ENCODE measurements around the gene MIEF2. TPM values are rescaled to one million over a fixed set of nuclear protein-coding genes. Genes with fewer than 3 reads are reported as not detected.

The MIEF2 gene
- total RNA-seq (16.3 and 18.7 TPM in 2 replicates), polyA plus RNA-seq (5.6 and 13.3 TPM in 2 replicates), polyA minus RNA-seq (12.0 and 12.6 TPM in 2 replicates)
- total RNA-seq (2013) = 8.4 TPM

DNA sequence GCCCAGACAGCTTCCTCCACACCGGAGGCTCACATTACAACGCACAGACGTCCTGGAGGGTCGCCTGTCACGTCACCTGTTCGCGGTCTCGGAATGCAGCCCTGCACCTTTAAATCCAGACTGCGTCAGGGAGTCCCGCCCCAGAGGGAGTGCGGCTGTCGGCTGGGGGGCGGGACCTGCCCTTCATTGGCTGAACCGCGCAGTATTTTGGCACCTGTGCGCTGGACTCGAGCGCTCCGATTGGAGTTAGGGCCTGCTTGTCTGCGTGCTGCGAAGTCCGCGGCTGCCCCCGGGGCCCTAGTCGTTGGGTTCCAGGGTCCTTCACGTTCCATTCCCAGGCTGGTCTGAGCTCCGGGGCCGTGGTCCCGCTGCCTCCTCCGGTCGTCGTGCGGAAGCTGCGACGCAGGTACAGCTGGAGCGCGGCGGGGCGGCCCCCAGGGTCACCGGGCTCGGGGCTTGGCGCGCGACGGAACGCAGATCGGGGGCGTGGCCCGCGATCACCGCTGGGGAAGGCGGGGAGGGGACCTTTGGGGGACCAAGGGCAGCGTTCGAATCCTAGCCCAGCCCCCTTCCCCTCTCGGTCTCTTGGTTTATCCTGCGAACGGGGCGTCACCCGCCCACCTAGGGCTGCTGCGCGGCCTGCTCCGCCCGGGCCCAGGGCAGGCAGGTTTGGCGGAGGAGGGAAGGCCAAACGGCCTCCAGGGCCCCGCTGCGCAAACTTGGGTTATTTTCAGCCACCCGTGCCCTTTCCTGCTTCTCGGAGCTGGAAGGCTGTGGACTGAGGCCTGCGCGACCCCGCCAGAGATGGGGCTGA lies at the start of gene MIEF2:
Gene MIEF2 (plus strand): TSS at position 331 of the 814 bp plus-strand sequence. CDS start 2,059 bp downstream, outside the sequence.
- peak within 1 kb of the TSS; percentile 87 for H3K27ac Mint-ChIP-seq

More for the DNA sequence above, at the start of gene MIEF2:
- Histone ChIP-seq H3K27me3 (replicated peaks in 1 of 4; ENCODE audit: control extremely low read depth in 1 of 4, control insufficient read depth in 3 of 4, insufficient read depth in 4 of 4, low read length in 3 of 4) (no peaks in the 10 kb centered on the region), H3K9ac (ENCODE audit: low read length) (peak within 1 kb of the TSS; percentile 75), H3K36me3 (replicated peaks in 1 of 2; ENCODE audit: control extremely low read depth in 1 of 2, control insufficient read depth in 1 of 2, extremely low read depth in 1 of 2, insufficient read depth in 2 of 2, low read length in 1 of 2) (peaks cover 0 to 33% of the 10 kb centered on the region in 2 experiments), H3K4me2 (replicated peaks; ENCODE audit: low read depth, low read length, poor library complexity, severe bottlenecking) (peak within 1 kb of the TSS; percentile 83), H3K9me3 (ENCODE audit: control extremely low read depth in 1 of 3, control insufficient read depth in 2 of 3, insufficient read depth in 1 of 3, low read length in 2 of 3) (no peaks in the 10 kb centered on the region), H4K20me1 (ENCODE audit: control insufficient read depth, insufficient read depth, low read length, poor library complexity, severe bottlenecking) (peaks cover 28% of the 10 kb centered on the region), H3K79me2 (ENCODE audit: control insufficient read depth, insufficient read depth, low read length) (peaks cover 56% of the 10 kb centered on the region), H2AFZ (ENCODE audit: insufficient read depth, low read depth, low read length, poor library complexity, severe bottlenecking) (peak within 1 kb of the TSS; percentile 87), H3K4me1 (ENCODE audit: control insufficient read depth in 2 of 2, insufficient read depth in 2 of 2, low read length in 2 of 2) (peaks cover 28 to 43% of the 10 kb centered on the region in 2 donors), H3K27ac (ENCODE audit: low read length in 2 of 2) (peak within 1 kb of the TSS; percentile 84 to 89), H3K4me3 (ENCODE audit: control extremely low read depth in 1 of 5, extremely low read depth in 1 of 5, insufficient read depth in 1 of 5, low read depth in 2 of 5, low read length in 4 of 5) (peak within 1 kb of the TSS; percentile 45 to 88 (median 77))
- ChIA-PET CTCF (interaction anchor here (1.2 kb wide), 1 partner anchor 13 kb away, joined by 6 read pairs; no protein-coding TSS in a partner anchor), POLR2A (interaction anchor here (1.0 kb wide), 1 partner anchor 55 kb away, joined by 4 read pairs; the partner anchor contains the start of genes SMCR8 and TOP3A)
- peak; percentile 94 for DNase-seq
- Mint-ChIP-seq H3K4me3 (peak within 1 kb of the TSS; percentile 86), H3K27me3 (no peaks in the 10 kb centered on the region), H3K4me1 (peaks cover 31% of the 10 kb centered on the region), H3K9me3 (ENCODE audit: insufficient read depth) (no peaks in the 10 kb centered on the region)
- intact Hi-C loops (cut with micrococcal nuclease) = loop anchor here (1.0 kb wide), 2 partner anchors 35 to 55 kb away; partner anchors contain the start of genes LLGL1 and SMCR8
- peak; percentile 85 for ATAC-seq (ENCODE audit: low read depth)
- no peak for TF ChIP-seq EZH2 (IDR thresholded peaks at IDR 0.05; ENCODE audit: borderline replicate concordance, insufficient read depth, low read depth, low read length, poor library complexity, severe bottlenecking)
- TF ChIP-seq, protein P1, sequence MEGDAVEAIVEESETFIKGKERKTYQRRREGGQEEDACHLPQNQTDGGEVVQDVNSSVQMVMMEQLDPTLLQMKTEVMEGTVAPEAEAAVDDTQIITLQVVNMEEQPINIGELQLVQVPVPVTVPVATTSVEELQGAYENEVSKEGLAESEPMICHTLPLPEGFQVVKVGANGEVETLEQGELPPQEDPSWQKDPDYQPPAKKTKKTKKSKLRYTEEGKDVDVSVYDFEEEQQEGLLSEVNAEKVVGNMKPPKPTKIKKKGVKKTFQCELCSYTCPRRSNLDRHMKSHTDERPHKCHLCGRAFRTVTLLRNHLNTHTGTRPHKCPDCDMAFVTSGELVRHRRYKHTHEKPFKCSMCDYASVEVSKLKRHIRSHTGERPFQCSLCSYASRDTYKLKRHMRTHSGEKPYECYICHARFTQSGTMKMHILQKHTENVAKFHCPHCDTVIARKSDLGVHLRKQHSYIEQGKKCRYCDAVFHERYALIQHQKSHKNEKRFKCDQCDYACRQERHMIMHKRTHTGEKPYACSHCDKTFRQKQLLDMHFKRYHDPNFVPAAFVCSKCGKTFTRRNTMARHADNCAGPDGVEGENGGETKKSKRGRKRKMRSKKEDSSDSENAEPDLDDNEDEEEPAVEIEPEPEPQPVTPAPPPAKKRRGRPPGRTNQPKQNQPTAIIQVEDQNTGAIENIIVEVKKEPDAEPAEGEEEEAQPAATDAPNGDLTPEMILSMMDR (IDR thresholded peaks at IDR 0.05) = no peak
- WGBS (ENCODE audit: insufficient coverage) = under 1% methylated on average over 72 of the region's 72 CpGs

Data from B cell (primary cell).